Renal cortex interstitium (tissue), 15 donors: ENCODE results near the gene GPR12. TPM values are rescaled to one million over a fixed set of nuclear protein-coding genes. Genes with fewer than 3 reads are reported as not detected.

Experiments used
- DNase-seq, 11 donors: peaks; one replicate each; pipeline ENCODE4 v3.0.0-alpha.2; 2013; ENCODE audit warnings: low read depth in 9 of 11, low spot score in 4 of 11; ENCODE audit errors: extremely low read depth in 1 of 11
- long read RNA-seq, 16 experiments: transcript quantifications; one replicate each; lab custom pipeline, GENCODE V29; 2026
- polyA plus RNA-seq, 3 donors: library from polyadenylated mRNA; unstranded; fragments of 120-200 nt; gene quantifications; one replicate each; pipeline ENCODE4 v1.2.1, GENCODE V29; 2013; ENCODE audit not compliant: insufficient read length in 3 of 3

GPR12 gene, protein sequence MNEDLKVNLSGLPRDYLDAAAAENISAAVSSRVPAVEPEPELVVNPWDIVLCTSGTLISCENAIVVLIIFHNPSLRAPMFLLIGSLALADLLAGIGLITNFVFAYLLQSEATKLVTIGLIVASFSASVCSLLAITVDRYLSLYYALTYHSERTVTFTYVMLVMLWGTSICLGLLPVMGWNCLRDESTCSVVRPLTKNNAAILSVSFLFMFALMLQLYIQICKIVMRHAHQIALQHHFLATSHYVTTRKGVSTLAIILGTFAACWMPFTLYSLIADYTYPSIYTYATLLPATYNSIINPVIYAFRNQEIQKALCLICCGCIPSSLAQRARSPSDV
- polyA plus RNA-seq = under 1 TPM in 2 of 3 donors, not detected in 1; 0.01 to 0.09 TPM
- long read RNA-seq, donor 1 = 0 reads
- long read RNA-seq, donor 2 = 0 reads
- long read RNA-seq, donor 3 = 0 reads
- long read RNA-seq, donor 4 = 0 reads
- long read RNA-seq, donor 5 = 0 reads
- long read RNA-seq, donor 6 = 0 reads
- long read RNA-seq, donor 7 = 0 reads
- long read RNA-seq, donor 8 = 0 reads
- long read RNA-seq, donor 9 = 0 reads
- long read RNA-seq, donor 10 = 0 reads
- long read RNA-seq, donor 11 = 0 reads
- long read RNA-seq, donor 12 = 0 reads
- long read RNA-seq, donor 13 = 0 reads
- long read RNA-seq, donor 14 = 0 reads
- long read RNA-seq, donor 15 = 0 reads
- long read RNA-seq, donor 16 = 0 reads

- peak in 1 of 11 donors; percentile 19 for DNase-seq
Observed at GRCh38 chr13:26759907-26760831, at the start of gene GPR12. Gene GPR12, minus strand, starts transcription at chr13:26760786. Its CDS starts 959 bp downstream, at chr13:26759827.

GRCh38 chr13:26810095-26810494 lies 49.5 kb upstream of the GPR12 start:
- DNase-seq = no peak

DNA sequence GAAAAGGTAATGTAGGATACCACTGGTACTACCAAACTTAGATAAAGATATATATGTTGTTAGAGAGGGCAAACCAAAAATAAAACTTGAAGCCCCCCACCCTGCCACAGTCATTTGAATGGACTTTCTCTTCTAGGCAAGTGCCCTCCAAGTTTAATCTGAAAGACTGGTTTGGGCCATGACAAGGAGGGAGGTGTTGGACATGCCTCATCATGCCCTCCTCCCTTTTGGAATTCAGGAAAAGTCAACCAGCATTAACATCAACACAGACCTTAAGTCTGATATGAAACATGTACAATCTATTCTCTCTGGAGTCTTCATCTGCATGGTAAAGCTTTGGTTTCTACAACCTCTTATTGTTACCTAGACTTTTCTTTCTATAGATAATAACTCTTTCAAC lies 46.3 kb upstream of the GPR12 start:
- DNase-seq = no peak

DNA sequence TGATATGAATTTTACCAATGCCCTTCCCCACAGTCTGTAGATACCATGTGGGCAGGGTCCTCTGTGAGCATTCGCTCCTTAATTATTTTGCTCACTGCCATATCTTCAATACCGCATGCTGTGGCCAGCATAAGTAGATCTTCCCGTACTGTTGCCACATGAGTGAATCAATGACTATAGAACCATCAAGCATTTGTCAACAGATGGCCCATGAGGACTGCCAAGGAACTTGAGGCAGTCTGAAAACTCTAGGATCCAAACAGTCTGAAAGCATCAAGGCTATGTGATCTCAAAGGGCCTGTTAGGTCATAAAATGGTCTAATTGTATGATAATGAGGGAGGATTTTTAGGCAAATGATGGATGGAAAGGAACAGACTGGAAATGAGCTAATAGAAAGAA lies 27.4 kb upstream of the GPR12 start:
- DNase-seq = no peak

DNA sequence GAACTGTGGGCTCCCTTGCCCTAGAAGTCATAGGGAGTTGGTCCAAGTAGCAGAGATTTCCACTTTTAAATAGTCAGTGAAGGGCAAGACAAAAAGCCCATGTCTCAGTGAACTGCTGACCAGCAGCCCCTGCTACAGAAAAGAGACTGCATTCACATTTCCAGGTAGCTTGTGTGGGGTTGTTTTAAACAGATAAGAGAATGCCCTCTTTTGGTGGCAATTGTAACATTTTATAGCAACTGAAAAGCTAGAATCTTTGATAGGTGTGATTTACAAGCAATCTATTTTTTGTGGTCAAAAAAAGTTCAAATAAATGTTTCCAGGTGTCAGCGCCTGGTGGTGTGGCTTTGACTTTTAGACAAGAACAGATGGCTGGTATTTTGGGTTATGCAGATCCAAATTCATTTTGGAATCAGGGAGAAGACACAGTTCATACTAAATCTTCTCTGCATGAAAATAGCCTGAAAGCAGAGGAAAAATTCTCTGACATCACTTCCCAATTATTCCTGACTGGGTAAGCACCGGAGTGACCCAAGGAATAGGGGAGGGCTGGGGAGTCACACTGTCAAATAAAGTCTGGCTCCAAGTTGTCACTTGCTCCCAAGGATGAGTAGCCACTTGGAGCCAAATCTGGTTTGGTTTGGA lies 26.2 kb upstream of the GPR12 start:
- DNase-seq = no peak

DNA sequence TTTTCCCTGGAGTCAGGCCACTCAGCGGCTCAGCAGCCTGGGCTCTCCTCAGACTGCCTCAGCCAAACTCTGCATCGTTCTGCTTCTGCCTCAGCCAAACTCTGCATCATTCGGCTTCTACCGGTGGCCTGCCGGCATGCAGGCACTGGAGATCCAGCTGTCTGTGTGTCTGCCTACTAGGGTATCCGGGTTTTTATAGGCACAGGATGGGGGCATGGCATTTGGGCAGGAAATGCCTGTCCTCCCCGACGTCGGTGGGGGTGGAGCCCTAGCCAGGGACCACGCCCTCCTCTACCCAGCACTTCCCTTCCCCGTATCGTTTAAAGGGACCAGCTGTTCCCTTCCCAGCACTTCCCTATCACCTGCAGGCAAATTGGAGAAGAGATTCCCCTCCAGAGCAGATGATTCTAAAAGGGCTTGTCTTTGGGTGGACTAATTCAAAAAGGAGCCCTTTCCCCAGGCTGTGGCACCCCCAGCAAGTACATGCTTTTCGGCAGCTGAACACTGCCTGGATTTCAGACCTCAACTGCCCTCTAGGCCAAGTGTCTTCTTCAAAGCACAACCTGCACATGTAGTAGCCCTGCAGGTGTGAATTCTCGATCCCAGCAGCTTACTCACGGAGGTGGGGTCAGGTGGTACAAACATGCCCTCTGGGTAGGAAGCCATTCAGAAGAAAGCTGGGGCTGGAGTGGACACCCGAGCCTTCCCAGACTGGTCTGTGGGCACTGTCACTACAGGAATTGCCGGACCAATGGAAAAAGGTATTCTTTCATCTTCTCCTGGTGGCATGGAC lies 25.4 kb upstream of the GPR12 start:
- DNase-seq = no peak

- no peak for DNase-seq
Observed at GRCh38 chr13:26784704-26785639, 24.4 kb upstream of the GPR12 start.

DNA sequence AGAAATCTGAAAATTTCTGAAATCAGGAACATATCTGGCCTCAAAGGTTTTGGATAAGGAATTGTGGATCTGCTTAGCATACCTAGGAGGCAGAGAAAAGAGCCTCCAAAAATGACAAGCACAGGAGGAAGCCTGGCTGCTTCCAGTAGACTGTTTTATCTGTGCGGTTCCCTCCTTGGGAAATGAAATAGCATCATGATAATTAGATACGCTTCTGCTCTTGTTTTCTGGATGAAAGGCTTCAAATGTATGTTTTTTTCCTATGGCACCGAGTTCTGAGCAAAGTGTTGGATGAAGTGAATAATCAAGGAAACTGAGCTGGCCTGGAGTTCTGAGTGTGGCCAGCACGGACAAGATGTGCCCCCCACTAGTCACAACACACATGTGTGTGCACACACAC lies 19.8 kb upstream of the GPR12 start:
- DNase-seq = no peak

DNA sequence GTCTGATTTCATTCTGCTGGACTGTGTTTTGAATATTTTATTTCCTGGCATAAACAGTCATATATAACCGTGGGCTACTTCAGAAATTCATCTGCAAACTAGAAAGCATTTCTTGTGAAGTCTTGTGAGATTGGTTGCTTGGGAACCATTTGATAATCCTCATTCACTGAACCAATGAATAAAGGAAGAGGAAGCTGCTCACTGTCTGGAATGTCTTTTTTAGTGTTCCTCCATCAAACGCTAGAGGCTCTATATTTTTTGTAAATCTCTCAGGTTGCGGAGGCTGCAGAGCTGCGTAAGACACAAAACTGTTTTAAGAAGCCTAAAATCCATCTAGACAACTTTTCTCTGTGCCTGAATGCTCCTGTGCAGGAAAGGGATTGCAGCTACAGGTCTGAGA lies 18.7 kb upstream of the GPR12 start:
- DNase-seq = no peak

GRCh38 chr13:26772531-26772930 lies 11.9 kb upstream of the GPR12 start:
- DNase-seq = no peak

- no peak for DNase-seq
Observed at GRCh38 chr13:26771796-26772195, 11.2 kb upstream of the GPR12 start.

- DNase-seq = no peak
Observed at GRCh38 chr13:26762745-26763345, 2.3 kb upstream of the GPR12 start.

DNA sequence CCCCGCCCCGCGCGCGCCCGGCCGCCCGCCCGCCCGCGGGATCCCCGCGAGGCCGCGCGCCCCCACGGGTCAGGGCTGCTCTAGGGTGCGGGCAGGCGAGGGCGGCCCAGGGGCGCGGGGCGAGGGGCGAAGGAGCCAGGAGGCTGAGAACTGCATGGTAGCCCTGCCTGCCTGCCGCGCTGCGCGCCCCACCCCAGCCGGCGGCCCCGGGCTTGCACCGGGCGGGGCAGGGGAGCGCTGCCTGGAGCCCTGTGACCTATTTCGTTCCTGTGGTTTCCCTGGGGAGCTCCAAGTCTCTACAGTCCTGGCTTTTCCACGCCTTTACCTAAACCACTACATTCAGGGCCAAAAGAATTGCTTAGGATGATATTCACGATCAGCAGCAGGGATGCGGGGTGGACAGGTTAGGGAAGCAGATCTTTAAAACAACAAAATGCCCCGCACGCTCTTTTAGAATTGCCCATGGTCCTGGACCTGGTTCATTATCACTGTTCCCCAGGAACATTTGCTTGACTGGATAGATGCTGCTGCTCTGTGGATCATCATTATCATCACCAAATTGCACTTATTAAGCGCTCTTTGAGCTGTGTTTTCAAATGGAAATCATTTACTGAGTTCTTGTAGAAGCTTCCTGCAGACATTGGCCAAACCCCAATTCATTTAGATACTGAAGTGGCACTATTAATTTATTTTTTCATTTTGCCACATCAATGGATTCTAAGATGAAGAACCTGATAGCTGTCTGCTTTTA lies 421 bp upstream of the GPR12 start:
- no peak for DNase-seq

- no peak for DNase-seq
Observed at GRCh38 chr13:26759249-26759906, 1.2 kb downstream of the GPR12 start.

- DNase-seq = no peak
Observed at GRCh38 chr13:26758496-26759157, 2.0 kb downstream of the GPR12 start.
